ENCODE measurements around the gene OMA1.
"Not testable (repeated sequence)": the region's sequence is repeated elsewhere in the genome, so short reads cannot be mapped to it uniquely, and the experiment has no call there.

OMA1 gene

DNA sequence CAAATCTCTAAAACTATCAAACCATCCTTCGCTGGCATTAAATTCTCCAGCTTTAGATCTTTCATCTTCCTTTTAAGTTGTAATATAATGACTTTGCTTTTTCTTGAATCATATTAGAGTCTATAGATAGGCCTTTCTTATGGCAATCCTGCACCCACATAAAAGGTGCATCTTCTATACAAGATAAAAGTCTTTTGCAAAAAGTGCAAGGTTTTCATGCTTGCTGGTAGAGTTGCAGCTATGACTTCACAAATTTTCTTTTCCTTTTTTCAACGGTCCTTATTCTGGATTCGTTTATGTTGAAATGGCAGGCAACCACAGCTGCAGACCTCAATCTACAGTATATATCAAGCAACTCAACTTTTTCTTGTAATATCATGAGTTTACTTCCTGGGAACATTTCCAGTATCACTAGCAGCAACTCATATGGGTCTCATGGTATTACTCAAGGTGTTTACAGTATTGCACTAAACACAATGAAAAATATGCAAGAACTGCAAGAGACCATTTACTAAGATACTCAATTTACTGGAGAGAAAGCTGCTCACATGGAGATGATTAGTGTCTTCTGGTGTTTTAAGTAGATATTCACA, 22.1 kb downstream of the OMA1 start:
- no peak for DNase-seq

GRCh38 chr1:58515794-58516401, 30.6 kb downstream of the OMA1 start:
- peak; percentile 83 for DNase-seq

- DNase-seq: no peak
These were observed 32.6 kb downstream of the OMA1 start for GRCh38 chr1:58513956-58514355.

GRCh38 chr1:58508629-58509028, 37.9 kb downstream of the OMA1 start:
- no peak for DNase-seq

GRCh38 chr1:58505286-58505685, 41.2 kb downstream of the OMA1 start:
- no peak for DNase-seq

- no peak for DNase-seq
These were observed 44.0 kb downstream of the OMA1 start for GRCh38 chr1:58502519-58502918.

DNA sequence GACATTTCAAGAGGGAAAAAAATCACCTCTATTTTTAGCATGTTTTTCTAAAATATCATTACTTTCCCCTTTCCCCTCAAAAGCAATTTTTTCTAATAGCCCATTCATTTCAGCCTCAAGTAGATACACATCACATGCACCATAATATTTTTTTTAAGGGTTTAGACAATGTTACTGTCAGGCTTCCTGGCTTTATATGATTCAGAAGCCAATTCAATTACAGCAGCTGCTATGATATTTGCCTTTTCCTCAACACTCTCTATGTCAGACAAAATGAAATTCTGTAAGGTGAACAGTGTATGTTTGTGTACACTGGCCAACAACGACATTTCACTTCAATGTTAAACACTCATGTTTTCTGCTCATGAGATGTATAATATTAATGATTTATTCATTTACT, 46.5 kb downstream of the OMA1 start:
- peak; percentile 88 for DNase-seq

DNA sequence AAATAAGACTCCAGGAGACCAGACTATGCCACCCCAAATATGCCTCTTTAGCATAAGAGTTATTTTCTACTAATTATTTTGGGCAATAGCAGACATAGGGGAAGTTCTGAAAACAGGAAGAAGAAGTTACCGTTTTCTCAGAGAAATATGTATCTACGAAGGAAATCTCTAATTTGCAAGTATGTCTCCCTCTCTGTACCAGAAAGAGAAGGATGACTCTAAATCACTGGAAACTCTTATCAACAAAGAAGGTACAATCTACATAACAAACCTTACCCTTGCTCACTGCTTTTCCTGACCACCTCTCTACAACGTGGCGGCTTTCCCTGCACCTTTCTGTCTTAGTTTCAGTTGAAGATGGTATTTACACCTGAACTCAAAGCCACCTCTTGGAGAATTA, 49.0 kb downstream of the OMA1 start:
- no peak for DNase-seq

DNA sequence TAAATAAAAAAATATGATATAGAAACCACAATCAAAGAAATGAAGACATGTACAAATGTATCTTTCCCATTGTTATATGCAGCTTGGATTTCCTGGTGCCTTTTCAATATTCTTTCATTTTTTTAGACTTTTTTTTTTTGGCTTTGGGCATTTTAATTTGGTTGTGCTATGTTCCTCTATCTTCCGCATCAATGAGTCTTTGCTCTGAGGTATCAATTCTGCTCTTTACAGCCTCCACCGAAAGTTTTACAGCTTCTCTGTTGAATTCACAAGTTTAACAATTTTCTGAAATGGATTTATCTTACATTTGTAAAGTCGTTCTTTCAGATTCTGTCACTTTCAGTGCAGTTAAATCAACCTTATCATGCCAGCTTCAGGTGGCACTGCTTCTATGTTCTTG, 50.5 kb downstream of the OMA1 start:
- DNase-seq: no peak

DNA sequence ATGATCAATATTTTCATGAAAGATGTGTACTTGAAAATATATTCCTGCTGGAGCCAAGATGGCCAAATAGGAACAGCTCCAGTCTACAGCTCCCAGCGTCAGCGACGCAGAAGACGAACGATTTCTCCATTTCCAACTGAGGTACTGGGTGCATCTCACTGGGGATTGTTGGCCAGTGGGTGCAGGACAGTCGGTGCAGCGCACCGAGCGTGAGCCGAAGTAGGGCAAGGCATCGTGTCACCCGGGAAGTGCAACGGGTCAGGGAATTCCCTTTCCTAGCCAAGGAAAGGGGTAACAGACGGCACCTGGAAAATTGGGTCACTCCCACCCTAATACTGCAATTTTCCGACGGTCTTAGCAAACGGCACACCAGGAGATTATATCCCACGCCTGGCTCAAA, 57.6 kb downstream of the OMA1 start:
- DNase-seq: not testable (repeated sequence)

- DNase-seq: no peak
These were observed 59.5 kb downstream of the OMA1 start for GRCh38 chr1:58487002-58487401.

GRCh38 chr1:58481962-58482361, 64.6 kb downstream of the OMA1 start:
- no peak for DNase-seq

GRCh38 chr1:58480191-58480590, 66.3 kb downstream of the OMA1 start:
- no peak for DNase-seq

DNA sequence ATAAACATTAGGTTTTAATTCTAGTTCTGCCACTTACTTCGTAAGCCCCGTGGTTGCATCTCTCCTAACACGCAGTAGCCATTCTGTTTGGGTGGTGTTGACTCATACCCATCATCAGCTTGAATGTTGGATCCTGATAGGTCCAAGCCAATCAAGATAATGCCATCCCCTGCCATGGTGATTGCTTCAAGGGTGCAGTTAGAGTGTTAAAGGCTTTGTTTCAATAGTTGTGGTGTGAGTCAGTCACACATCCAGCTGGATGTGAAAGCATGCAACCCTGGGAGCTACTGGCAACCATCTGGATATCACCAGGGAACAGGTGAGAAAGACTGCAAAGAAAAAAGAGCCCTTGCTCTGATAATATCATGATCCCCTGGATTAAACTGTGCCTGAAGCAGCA, 69.1 kb downstream of the OMA1 start:
- no peak for DNase-seq

DNA sequence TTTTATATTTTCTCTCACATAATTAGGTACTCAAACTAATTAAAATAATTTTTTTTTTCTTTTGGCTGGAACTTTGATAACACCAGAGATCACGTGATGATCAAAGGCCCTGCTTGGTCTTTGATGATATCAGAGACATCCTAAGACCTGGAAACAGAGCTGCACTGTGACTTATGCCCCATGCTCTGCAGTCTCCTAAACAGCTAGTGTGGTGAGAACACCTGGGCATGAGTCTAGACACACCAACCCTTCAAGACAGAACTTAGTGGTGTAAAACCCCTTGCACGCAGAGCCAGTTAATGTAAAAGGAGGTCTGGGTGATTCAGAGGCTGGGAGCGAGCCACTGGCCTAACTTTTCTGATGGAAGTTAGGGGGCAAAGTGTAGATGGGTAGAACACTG, 70.3 kb downstream of the OMA1 start:
- DNase-seq: no peak

- DNase-seq: no peak
These were observed 77.0 kb downstream of the OMA1 start for GRCh38 chr1:58469476-58469875.

DNA sequence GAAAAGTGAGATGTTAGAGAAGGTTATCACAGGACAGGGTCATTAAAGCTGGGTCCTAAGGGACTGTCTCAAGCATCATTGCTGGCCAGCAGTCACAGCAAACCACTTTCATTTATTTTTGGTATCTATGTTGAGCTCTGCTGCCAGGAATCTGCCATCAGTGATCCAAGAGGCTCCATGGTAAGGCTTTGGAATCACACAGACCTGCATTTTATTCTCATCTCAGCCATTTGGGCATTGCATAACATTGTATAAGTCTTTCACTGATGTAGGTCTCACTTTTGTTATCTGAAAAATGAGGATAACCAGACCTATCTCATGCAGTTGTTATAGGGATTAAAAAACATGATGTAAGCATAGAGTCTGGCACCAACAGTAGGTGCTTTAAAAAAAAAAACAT, 77.5 kb downstream of the OMA1 start:
- no peak for DNase-seq

DNA sequence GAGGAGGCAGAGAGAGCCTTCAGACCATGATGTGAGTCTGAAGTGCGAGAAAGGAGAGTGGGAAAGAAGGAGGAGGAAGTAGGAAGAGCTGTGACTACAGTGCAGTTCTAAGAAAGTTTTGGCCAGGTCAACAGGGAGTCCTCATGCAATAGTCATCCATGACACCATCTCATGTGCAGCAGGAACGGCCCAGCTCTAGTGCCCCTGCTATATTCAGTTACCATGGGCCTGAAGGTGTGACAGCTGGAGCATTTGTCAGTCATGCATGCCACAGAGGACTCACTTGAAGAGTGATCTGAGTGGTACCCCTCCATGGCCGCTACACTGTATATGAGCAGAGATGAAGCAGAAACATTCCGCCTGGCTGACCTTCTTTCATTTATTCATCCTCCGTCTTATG, 77.9 kb downstream of the OMA1 start:
- no peak for DNase-seq

- DNase-seq: no peak
These were observed 79.8 kb downstream of the OMA1 start for GRCh38 chr1:58466630-58467241.

DNA sequence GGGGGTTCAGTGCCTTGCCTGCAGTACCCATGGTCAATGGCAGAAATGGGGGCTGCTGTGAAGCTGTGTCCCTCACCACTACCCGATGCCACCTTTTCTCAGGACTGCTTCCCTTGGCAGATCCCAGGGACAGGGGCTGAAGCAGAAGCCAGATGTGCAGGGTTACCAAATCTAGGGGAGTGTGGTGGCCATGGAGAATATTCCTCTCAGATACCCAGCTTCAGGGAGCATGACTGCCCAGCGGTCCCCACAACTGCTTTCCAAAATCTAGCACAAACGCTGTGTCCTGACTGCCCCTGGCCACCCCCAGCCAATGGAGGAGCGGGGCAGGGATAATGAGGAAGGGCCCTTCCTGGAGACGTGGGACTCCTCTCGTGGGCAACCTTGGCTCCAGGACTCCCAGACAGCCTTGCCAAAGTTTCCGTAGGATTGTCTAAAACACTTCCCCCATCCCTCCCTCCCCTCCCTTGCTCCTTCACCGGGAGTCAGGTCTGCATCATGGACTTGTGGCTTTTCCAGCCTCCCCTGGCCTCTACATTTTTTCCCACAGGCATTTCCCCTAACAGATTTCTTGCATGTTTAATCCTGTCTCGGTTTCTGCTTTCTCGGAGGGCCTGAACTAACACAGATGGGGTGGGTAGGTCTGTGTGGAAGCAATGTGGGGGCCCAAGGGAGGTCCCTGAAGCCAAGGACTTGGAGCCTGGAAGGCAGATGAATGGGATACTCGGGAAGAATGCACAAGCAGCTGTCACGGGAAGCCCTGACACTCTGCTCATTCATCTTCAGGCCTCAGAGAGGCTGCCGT, 80.5 kb downstream of the OMA1 start:
- DNase-seq: no peak

DNA sequence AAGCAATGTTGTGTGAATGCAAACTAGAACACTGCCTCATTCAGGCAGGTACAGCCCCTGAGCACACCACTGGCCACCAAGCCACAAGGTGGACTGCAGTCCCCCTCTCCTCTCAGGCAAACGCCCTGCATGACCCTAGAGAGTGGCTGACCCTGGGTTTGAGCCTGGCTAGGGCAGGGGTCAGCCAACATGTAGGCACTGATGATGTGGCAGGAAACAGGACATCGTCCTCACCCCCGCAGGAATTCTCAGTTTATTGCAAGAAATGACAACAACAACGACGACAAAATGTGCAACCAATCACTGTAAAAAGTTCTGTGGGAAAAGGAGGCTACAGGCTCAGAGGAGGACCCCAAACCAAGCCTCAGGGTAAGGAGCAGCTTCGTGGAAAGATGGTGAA, 81.3 kb downstream of the OMA1 start:
- DNase-seq: no peak

- no peak for DNase-seq
These were observed 86.1 kb downstream of the OMA1 start for GRCh38 chr1:58460469-58460868.

GRCh38 chr1:58459911-58460310, 86.6 kb downstream of the OMA1 start:
- DNase-seq: no peak

DNA sequence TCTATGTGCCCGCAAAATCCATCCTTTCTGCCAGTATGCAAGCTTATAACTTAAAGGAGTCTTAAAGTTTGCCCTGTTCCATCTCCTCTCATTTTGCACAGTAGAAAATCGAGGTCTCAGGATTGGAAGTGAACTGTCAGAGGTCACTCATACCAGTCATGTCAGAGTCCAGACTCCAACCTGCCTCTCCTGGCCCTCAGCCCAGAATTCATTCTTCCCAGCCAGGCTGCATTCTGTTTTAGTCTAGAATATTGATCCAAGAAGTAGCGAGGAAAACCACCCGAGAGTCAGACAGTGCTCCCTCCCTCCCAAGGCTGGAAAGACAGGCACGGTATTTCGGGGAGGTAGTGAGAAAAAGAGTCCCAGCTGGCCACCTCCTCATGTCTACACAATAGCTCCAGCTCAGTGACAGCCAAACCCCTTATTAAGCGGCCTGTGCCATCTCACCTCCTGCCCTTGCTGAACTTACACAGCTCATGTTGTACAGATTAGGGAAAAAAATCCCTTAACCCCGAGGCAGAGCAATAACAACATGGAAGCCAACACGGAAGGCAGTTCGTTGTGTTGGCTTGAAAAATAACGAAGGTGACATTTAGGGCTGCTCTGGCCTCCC, 89.4 kb downstream of the OMA1 start:
- no peak for DNase-seq

Data from NCI-H2029 treated with DMSO at 0.1 percent for 48 hours (cell line).